Bronchial epithelial cell (primary cell): Measurements from ENCODE around the gene UNC13A. TPM values are rescaled to one million over a fixed set of nuclear protein-coding genes. Genes with fewer than 3 reads are reported as not detected.

ENCODE experiments used
- DNase-seq: peaks from one replicate; pipeline ENCODE4 v3.0.0-alpha.2; 2010; ENCODE audit warnings: low read depth
- FAIRE-seq: peaks from 2 replicates; lab custom pipeline; 2011; peaks lifted over from hg19 to GRCh38; lab: Jason Lieb, UNC
- H3K27me3 ChIP-seq: 2 replicates; pipeline ENCODE4 v1.5.1; 2011; ENCODE audit warnings: low read length; ENCODE audit not compliant: control insufficient read depth, insufficient read depth
- H3K36me3 ChIP-seq: 2 replicates; pipeline ENCODE4 v1.5.1; 2011; ENCODE audit warnings: low read length; ENCODE audit not compliant: control insufficient read depth, insufficient read depth
- H3K4me3 ChIP-seq: 2 replicates; pipeline ENCODE4 v1.5.1; 2011; ENCODE audit warnings: mild to moderate bottlenecking, low read depth, low read length, control low read depth
- total RNA-seq: library from RNA; depleted of rRNA; stranded (reverse); fragments of >200 nt; gene quantifications from 2 replicates; pipeline ENCODE4 v1.2.1, GENCODE V29; 2014
- TF ChIP-seq, protein P1 (sequence below): IDR thresholded peaks from 2 replicates; pipeline ENCODE4 v1.5.1; 2011; ENCODE audit warnings: mild to moderate bottlenecking, moderate library complexity, low read length, control low read depth, inconsistent platforms; ENCODE audit not compliant: insufficient read depth, severe bottlenecking

Gene UNC13A
- total RNA-seq, 1 donor from 2014 or later = under 0.01 TPM

DNA sequence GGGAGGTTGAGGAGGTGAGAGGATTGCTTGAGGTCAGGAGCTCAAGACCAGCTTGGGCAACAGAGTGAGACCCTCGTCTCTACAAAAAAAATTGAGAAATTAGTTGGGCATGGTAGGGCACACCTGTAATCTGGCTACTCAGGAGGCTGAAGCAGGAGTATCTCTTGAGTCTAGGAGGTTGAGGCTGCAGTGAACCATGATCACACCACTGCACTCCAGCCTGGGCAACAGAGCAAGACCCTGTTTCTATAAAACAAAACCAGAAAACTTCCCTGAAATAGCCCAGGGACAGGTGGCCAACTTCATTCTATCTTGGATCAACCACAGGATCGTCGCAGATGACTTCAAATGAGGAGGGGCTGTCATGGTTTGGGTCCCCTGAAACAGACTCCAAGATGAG is 104.0 kb downstream of the UNC13A start:
- Histone ChIP-seq H3K27me3 (no peaks in the 10 kb centered on the region), H3K36me3 (peaks cover 18% of the 10 kb centered on the region), H3K4me3 (no peak overlapping the region)
- TF ChIP-seq, protein P1, sequence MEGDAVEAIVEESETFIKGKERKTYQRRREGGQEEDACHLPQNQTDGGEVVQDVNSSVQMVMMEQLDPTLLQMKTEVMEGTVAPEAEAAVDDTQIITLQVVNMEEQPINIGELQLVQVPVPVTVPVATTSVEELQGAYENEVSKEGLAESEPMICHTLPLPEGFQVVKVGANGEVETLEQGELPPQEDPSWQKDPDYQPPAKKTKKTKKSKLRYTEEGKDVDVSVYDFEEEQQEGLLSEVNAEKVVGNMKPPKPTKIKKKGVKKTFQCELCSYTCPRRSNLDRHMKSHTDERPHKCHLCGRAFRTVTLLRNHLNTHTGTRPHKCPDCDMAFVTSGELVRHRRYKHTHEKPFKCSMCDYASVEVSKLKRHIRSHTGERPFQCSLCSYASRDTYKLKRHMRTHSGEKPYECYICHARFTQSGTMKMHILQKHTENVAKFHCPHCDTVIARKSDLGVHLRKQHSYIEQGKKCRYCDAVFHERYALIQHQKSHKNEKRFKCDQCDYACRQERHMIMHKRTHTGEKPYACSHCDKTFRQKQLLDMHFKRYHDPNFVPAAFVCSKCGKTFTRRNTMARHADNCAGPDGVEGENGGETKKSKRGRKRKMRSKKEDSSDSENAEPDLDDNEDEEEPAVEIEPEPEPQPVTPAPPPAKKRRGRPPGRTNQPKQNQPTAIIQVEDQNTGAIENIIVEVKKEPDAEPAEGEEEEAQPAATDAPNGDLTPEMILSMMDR = no peak
- FAIRE-seq (no peak), DNase-seq (no peak)

DNA sequence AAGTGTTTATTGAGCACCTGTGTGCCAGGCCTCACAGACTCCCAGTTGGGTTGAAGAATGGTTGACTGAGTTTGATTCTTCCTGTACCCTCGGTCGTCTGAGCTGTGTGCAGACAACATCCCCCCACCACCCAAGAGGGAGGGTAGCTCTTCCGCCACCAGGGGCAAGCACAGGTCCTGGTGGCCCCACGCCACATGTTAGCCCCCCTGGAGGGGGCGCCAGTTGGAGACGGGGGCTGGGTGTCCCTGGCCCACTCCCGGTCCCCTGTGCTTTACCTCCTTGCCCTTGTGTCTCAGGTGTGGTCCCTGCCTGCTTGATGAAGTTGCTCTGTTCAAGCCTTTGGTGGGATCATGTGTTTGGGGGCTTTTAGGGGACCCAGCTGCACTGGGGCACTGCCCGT is 105.5 kb downstream of the UNC13A start:
- Histone ChIP-seq H3K4me3 (no peak overlapping the region), H3K27me3 (no peaks in the 10 kb centered on the region), H3K36me3 (peaks cover 27% of the 10 kb centered on the region)
- no peak for FAIRE-seq
- DNase-seq = no peak
- TF ChIP-seq, protein P1 = no peak

DNA sequence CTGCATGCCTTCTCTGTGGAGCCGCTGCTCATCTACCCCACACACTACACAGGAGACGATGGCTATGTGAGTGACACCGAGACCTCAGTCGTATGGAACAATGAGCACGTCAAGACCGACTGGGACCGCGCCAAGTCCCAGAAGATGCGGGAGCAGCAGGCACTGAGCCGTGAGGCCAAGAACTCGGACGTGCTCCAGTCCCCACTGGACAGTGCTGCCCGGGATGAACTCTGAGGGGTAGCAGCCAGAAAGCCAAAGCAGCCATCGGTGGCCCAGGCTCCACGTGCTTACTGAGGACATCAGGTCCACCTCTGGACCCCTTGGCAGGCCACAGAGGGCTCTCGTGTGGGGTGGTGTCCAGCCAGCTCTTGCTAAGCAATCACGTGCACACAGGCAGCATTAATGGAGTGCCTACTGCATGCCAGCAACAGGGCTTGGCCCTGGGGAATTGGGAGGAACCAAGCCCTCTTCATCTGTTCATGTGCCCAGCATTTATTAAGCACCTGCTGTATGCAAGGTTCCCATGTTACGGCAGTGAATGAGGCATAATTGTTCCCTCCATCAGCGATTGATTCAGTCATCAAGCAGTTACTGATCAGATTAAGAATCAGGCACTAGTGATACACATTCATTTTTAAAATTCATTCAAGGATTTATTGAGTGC is 106.8 kb downstream of the UNC13A start:
- FAIRE-seq (no peak), DNase-seq (no peak)
- TF ChIP-seq, protein P1 = no peak
- Histone ChIP-seq H3K4me3 (no peak overlapping the region), H3K36me3 (peaks cover 32% of the 10 kb centered on the region), H3K27me3 (no peaks in the 10 kb centered on the region)

- no peak for DNase-seq
- Histone ChIP-seq H3K36me3 (peaks cover 33% of the 10 kb centered on the region), H3K27me3 (no peaks in the 10 kb centered on the region), H3K4me3 (no peak overlapping the region)
- no peak for FAIRE-seq
- TF ChIP-seq, protein P1 = peak; percentile 8
Observed at GRCh38 chr19:17580470-17581144, 107.5 kb downstream of the UNC13A start.

DNA sequence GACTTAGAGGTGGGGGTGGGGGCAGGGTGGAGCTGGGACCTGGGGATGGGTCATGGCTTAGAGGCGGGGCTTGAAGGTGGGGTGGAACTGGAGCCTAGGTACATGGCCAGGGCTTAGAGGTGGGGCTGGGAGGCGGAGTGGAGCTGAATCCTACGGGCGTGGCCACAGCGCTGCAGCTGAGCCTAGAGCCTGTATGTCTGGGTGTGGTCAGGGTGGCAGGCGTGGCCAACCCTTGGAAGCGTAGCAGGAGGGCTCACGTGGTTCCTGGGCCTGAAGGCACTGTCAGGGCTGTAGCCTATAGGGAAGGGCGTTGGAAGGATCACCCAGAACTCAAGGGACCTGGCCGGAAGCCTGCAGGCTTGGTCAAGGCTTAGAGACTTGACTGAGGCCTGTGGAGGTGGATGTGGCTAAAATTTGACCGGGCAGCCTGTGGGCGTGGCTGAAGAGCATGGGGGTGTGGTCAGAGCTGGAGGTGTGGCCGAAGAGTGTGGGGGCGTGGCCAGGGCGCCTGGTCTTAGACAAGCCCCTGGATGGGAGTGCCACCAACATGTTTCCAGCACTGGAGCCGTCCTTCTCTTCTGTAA is 108.4 kb downstream of the UNC13A start:
- DNase-seq (peak; percentile 44), FAIRE-seq (peak; percentile 43)
- TF ChIP-seq, protein P1 = no peak
- no peaks in the 10 kb centered on the region for H3K27me3 ChIP-seq
- H3K4me3 ChIP-seq = no peak overlapping the region
- peaks cover 34% of the 10 kb centered on the region for H3K36me3 ChIP-seq
